Tibial artery (tissue), 4 donors: Measurements from ENCODE around the gene RNF41.

Source experiments
- DNase-seq, 2 donors: peaks; one replicate each; pipeline ENCODE4 v3.0.0-alpha.2; 2019
- H3K27ac ChIP-seq, 2 donors: fragments of 200-600 bp; sonication (generic) in 1 of 2; 1 replicate in 1 of 2; 2 replicates in 1 of 2; pipeline ENCODE4 v1.5.1; 2018 to 2019; ENCODE audit warnings: mild to moderate bottlenecking in 1 of 2
- H3K27me3 ChIP-seq, 2 donors: fragments of 200-600 bp; sonication (generic) in 1 of 2; one replicate each; pipeline versions ENCODE4 v1.5.1 to v1.6.0; 2016 to 2019
- H3K36me3 ChIP-seq, 3 donors: fragments of 200-600 bp; sonication (generic) in 2 of 3; one replicate each; pipeline ENCODE4 v1.5.1; 2016 to 2019; ENCODE audit warnings: mild to moderate bottlenecking in 2 of 3
- H3K4me1 ChIP-seq, 4 donors: fragments of 200-600 bp; sonication (generic) in 2 of 4; 1 replicate in 3 of 4; 2 replicates in 1 of 4; pipeline ENCODE4 v1.5.1; 2016 to 2019
- H3K4me3 ChIP-seq, 2 donors: fragments of 200-600 bp; sonication (generic) in 1 of 2; 1 replicate in 1 of 2; 2 replicates in 1 of 2; pipeline ENCODE4 v1.5.1; 2018 to 2019; ENCODE audit warnings: mild to moderate bottlenecking in 2 of 2
- H3K9me3 ChIP-seq, 3 donors: fragments of 200-600 bp; sonication (generic) in 1 of 3; one replicate each; pipeline ENCODE4 v1.5.1; 2016 to 2019
- CTCF ChIP-seq, 2 experiments: fragments of 200-600 bp in 1 of 2; fragments of 450-650 bp in 1 of 2; IDR thresholded peaks; one replicate each; pipeline ENCODE4 v1.5.1; 2017 to 2019; ENCODE audit warnings: antibody characterized with exemption in 2 of 2, mild to moderate bottlenecking in 1 of 2, moderate library complexity in 1 of 2
- intact Hi-C: fragments of 100-400 bp; cut with DNase I; formaldehyde crosslinking; loops from one replicate; pipeline ENCODE4 v1.15.0; 2023; ENCODE audit warnings: low total_unique reads

The RNF41 gene

GRCh38 chr12:56164345-56164729 is 57.4 kb downstream of the RNF41 start:
- H3K27ac ChIP-seq, result peak overlapping the region in 1 of 2 donors; percentile 99
- no peak for DNase-seq
- peaks cover 80 to 100% (median 99%) of the 10 kb centered on the region in 3 donors for H3K36me3 ChIP-seq

GRCh38 chr12:56163533-56164344 is 58.0 kb downstream of the RNF41 start:
- Histone ChIP-seq H3K4me1 (peaks cover 0 to 35% (median 28%) of the 10 kb centered on the region in 4 donors), H3K9me3 (no peaks in the 10 kb centered on the region), H3K36me3 (peaks cover 75 to 98% (median 94%) of the 10 kb centered on the region in 3 donors), H3K27me3 (no peaks in the 10 kb centered on the region), H3K27ac (peak overlapping the region; percentile 95 to 99), H3K4me3 (no peak overlapping the region)
- intact Hi-C loops, result loop anchor here (5.0 kb wide), 1 partner anchor 36 kb away; the partner anchor contains the start of gene ESYT1
- DNase-seq, result no peak
- TF ChIP-seq CTCF (IDR thresholded peaks at IDR 0.05), result no peak

More at GRCh38 chr12:56164345-56164729, 57.4 kb downstream of the RNF41 start:
- intact Hi-C loops, result loop anchor here (5.0 kb wide), 1 partner anchor 37 kb away; the partner anchor contains the start of gene ESYT1
- Histone ChIP-seq H3K4me1 (peaks cover 0 to 35% (median 28%) of the 10 kb centered on the region in 4 donors), H3K4me3 (no peak overlapping the region), H3K9me3 (no peaks in the 10 kb centered on the region), H3K27me3 (no peaks in the 10 kb centered on the region)
- no peak for TF ChIP-seq CTCF (IDR thresholded peaks at IDR 0.05)

- Histone ChIP-seq H3K27me3 (no peaks in the 10 kb centered on the region), H3K27ac (peak overlapping the region; percentile 95 to 99), H3K36me3 (peaks cover 69 to 87% (median 84%) of the 10 kb centered on the region in 3 donors), H3K4me1 (peaks cover 0 to 35% (median 28%) of the 10 kb centered on the region in 4 donors), H3K4me3 (peak overlapping the region in 1 of 2 donors; percentile 77), H3K9me3 (no peaks in the 10 kb centered on the region)
- TF ChIP-seq CTCF (IDR thresholded peaks at IDR 0.05), result no peak
- intact Hi-C loops, result loop anchor here (5.0 kb wide), 1 partner anchor 35 kb away; the partner anchor contains the start of gene ESYT1
- no peak for DNase-seq
These were observed 59.0 kb downstream of the RNF41 start for GRCh38 chr12:56162468-56163290.

GRCh38 chr12:56161690-56162351 is 59.9 kb downstream of the RNF41 start:
- Histone ChIP-seq H3K27me3 (no peaks in the 10 kb centered on the region), H3K36me3 (peaks cover 61 to 79% (median 75%) of the 10 kb centered on the region in 3 donors), H3K4me1 (peaks cover 0 to 37% (median 29%) of the 10 kb centered on the region in 4 donors), H3K4me3 (peak overlapping the region; percentile 77 to 93), H3K9me3 (no peaks in the 10 kb centered on the region), H3K27ac (peak overlapping the region; percentile 95 to 99)
- intact Hi-C loops, result loop anchor here (5.0 kb wide), 1 partner anchor 35 kb away; the partner anchor contains the start of gene ESYT1
- TF ChIP-seq CTCF (IDR thresholded peaks at IDR 0.05), result no peak
- no peak for DNase-seq
